ENCODE data around the gene ATP5F1E.

DNA sequence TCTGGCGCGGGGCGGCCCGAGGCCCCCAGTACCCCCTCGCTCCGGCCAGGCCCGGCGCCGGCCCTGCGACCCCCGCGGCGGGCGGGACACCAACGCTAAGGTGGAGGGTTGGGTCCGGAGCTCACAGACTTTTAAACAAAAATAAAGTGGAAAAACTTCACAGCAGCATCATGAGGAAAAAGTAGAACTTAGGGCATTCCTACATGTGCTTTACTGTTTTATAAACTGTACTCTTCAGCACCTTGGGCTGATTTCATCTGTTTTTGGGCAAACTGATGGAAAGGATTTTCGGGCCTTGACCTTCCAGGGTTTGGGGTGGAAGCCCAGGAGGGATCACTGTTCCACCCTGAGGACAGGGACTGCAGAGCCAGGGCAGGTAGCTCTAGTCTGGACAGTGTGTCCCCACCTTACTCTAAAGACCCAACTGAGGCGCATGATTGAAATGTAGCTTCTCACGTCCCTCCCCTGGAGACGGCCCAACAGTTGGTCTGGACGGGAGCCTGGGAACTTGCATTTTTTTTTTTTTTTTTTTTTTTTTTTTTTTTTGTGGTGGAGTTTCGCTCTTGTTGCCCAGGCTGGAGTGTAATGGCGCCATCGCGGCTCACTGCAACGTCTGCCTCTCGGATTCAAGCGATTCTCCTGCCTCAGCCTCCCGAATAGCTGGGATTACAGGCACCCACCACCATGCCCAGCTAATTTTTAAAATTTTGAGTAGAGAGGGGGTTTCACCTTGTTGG is 50.3 kb downstream of the ATP5F1E start:
- TF ChIP-seq, protein P1, sequence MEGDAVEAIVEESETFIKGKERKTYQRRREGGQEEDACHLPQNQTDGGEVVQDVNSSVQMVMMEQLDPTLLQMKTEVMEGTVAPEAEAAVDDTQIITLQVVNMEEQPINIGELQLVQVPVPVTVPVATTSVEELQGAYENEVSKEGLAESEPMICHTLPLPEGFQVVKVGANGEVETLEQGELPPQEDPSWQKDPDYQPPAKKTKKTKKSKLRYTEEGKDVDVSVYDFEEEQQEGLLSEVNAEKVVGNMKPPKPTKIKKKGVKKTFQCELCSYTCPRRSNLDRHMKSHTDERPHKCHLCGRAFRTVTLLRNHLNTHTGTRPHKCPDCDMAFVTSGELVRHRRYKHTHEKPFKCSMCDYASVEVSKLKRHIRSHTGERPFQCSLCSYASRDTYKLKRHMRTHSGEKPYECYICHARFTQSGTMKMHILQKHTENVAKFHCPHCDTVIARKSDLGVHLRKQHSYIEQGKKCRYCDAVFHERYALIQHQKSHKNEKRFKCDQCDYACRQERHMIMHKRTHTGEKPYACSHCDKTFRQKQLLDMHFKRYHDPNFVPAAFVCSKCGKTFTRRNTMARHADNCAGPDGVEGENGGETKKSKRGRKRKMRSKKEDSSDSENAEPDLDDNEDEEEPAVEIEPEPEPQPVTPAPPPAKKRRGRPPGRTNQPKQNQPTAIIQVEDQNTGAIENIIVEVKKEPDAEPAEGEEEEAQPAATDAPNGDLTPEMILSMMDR (IDR thresholded peaks at IDR 0.05; ENCODE audit: low read depth, low read length): no peak
- no peak for TF ChIP-seq EZH2phosphoT487 (IDR thresholded peaks at IDR 0.05; ENCODE audit: low read depth)
